ENCODE results near the gene VPS8.

The VPS8 gene

GRCh38 chr3:185058796-185059195 is 246.8 kb downstream of the VPS8 start:
- no peak for DNase-seq (ENCODE audit: low read depth)

- no peak for DNase-seq (ENCODE audit: low read depth)
Observed at GRCh38 chr3:185059766-185060165, 247.8 kb downstream of the VPS8 start.

- no peak for DNase-seq (ENCODE audit: low read depth)
Observed at GRCh38 chr3:185060655-185061054, 248.7 kb downstream of the VPS8 start.

- no peak for DNase-seq (ENCODE audit: low read depth)
Observed at GRCh38 chr3:185062191-185062590, 250.2 kb downstream of the VPS8 start.

GRCh38 chr3:185063431-185063830 is 251.5 kb downstream of the VPS8 start:
- DNase-seq (ENCODE audit: low read depth) = no peak

- no peak for DNase-seq (ENCODE audit: low read depth)
Observed at GRCh38 chr3:185065059-185065458, 253.1 kb downstream of the VPS8 start.

GRCh38 chr3:185066251-185066650 is 254.3 kb downstream of the VPS8 start:
- no peak for DNase-seq (ENCODE audit: low read depth)

- no peak for DNase-seq (ENCODE audit: low read depth)
Observed at GRCh38 chr3:185067173-185067572, 255.2 kb downstream of the VPS8 start.

GRCh38 chr3:185069037-185070030 is 257.4 kb downstream of the VPS8 start:
- no peak for DNase-seq (ENCODE audit: low read depth)

- DNase-seq (ENCODE audit: low read depth) = no peak
Observed at GRCh38 chr3:185070491-185071286, 258.7 kb downstream of the VPS8 start.

GRCh38 chr3:185071287-185071800 is 259.4 kb downstream of the VPS8 start:
- no peak for DNase-seq (ENCODE audit: low read depth)

GRCh38 chr3:185075547-185075946 is 263.6 kb downstream of the VPS8 start:
- DNase-seq (ENCODE audit: low read depth) = no peak

- DNase-seq (ENCODE audit: low read depth) = no peak
Observed at GRCh38 chr3:185076219-185076618, 264.3 kb downstream of the VPS8 start.

GRCh38 chr3:185079625-185080024 is 267.7 kb downstream of the VPS8 start:
- DNase-seq (ENCODE audit: low read depth) = no peak

- no peak for DNase-seq (ENCODE audit: low read depth)
Observed at GRCh38 chr3:185081521-185081920, 269.6 kb downstream of the VPS8 start.

- DNase-seq (ENCODE audit: low read depth) = no peak
Observed at GRCh38 chr3:185082149-185082548, 270.2 kb downstream of the VPS8 start.

- DNase-seq (ENCODE audit: low read depth) = no peak
Observed at GRCh38 chr3:185082829-185083228, 270.9 kb downstream of the VPS8 start.

GRCh38 chr3:185084402-185084801 is 272.4 kb downstream of the VPS8 start:
- DNase-seq (ENCODE audit: low read depth) = no peak

GRCh38 chr3:185084901-185085300 is 272.9 kb downstream of the VPS8 start:
- no peak for DNase-seq (ENCODE audit: low read depth)

- DNase-seq (ENCODE audit: low read depth) = no peak
Observed at GRCh38 chr3:185087419-185087818, 275.5 kb downstream of the VPS8 start.

- DNase-seq (ENCODE audit: low read depth) = no peak
Observed at GRCh38 chr3:185089343-185089742, 277.4 kb downstream of the VPS8 start.

GRCh38 chr3:185089751-185090150 is 277.8 kb downstream of the VPS8 start:
- no peak for DNase-seq (ENCODE audit: low read depth)

GRCh38 chr3:185090811-185091210 is 278.8 kb downstream of the VPS8 start:
- no peak for DNase-seq (ENCODE audit: low read depth)
